H1 (cell line): ENCODE measurements around the gene NSD2. TPM values are rescaled to one million over a fixed set of nuclear protein-coding genes. Genes with fewer than 3 reads are reported as not detected.

Source experiments
- BACH1 ChIP-seq: IDR thresholded peaks from 2 replicates; pipeline ENCODE4 v1.6.1; 2012; ENCODE audit warnings: low read length, improper control_type of control experiment
- EP300 ChIP-seq, 2 experiments: IDR thresholded peaks; 1 replicate in 1 of 2; 2 replicates in 1 of 2; pipeline ENCODE4 v1.6.1; 2011 to 2012; ENCODE audit warnings: low read depth in 2 of 2, low read length in 2 of 2, mild to moderate bottlenecking in 2 of 2, borderline replicate concordance in 1 of 2, inconsistent platforms in 1 of 2, moderate library complexity in 1 of 2
- HDAC6 ChIP-seq: IDR thresholded peaks from one replicate; pipeline ENCODE4 v1.7.1; 2012; ENCODE audit warnings: low read depth, mild to moderate bottlenecking, inconsistent platforms, low read length, moderate library complexity
- PHF8 ChIP-seq: fragments of 200-600 bp; sonication (generic); conservative IDR thresholded peaks from 2 replicates; pipeline ENCODE4 v1.7.1; 2012; ENCODE audit warnings: low read depth, mild to moderate bottlenecking, inconsistent platforms, low read length, moderate library complexity
- SAP30 ChIP-seq: fragments of 300-600 bp; sonication (generic); IDR thresholded peaks from 2 replicates; pipeline ENCODE4 v1.7.1; 2012; ENCODE audit warnings: low read length, moderate library complexity, mild to moderate bottlenecking, inconsistent platforms; ENCODE audit not compliant: insufficient read depth, insufficient replicate concordance
- SIN3A ChIP-seq, 2 experiments: IDR thresholded peaks in 1 of 2; conservative IDR thresholded peaks in 1 of 2; 2 replicates each; pipeline ENCODE4 v1.6.1; 2011 to 2012; ENCODE audit warnings: low read length in 2 of 2, improper control_type of control experiment in 1 of 2, low read depth in 1 of 2, mild to moderate bottlenecking in 1 of 2
- TAF7 ChIP-seq: optimal IDR thresholded peaks from 2 replicates; pipeline ENCODE3; 2011; ENCODE audit warnings: low read depth, mild to moderate bottlenecking, inconsistent platforms, low read length, moderate library complexity, borderline replicate concordance
- polyA plus RNA-seq, 7 experiments: library from polyadenylated mRNA; depleted of rRNA in 3 of 7; stranded (reverse) in 5 of 7; unstranded in 2 of 7; fragments of >200 nt in 5 of 7; fragments of 200-250 nt in 2 of 7; gene quantifications; 1 replicate in 5 of 7; 2 replicates in 1 of 7; 4 replicates in 1 of 7; pipeline versions ENCODE4 v1.2.1 to v1.2.3, GENCODE V29; 2011 to 2013; ENCODE audit warnings: missing spikeins in 2 of 7, mixed read lengths in 2 of 7
- total RNA-seq: library from RNA; stranded (reverse); fragmentation: NEBNext Ultra II Directional; extraction: Animal tissue kit (Norgen Biotek cat#: 25700); gene quantifications from 2 replicates; pipeline ENCODE4 v1.2.1, GENCODE V29; 2021
- TF ChIP-seq, protein P1 (sequence below): IDR thresholded peaks from 2 replicates; pipeline ENCODE4 v1.6.1; 2011; ENCODE audit warnings: low read length, improper control_type of control experiment

Gene NSD2
- total and polyA plus RNA-seq, 2 of the 8 experiments (the other 6 are each of a cell fraction or from before 2014, with no cell fraction given): 26.7 to 129 TPM

GRCh38 chr4:1822568-1823544 is 48.3 kb upstream of the NSD2 start (continued):
- no peak for TF ChIP-seq TAF7
- TF ChIP-seq BACH1: no peak
- TF ChIP-seq HDAC6: no peak
- no peak for TF ChIP-seq PHF8
- no peak for TF ChIP-seq SAP30
- TF ChIP-seq SIN3A (conservative IDR thresholded peaks at IDR 0.05 in 1 of 2, IDR thresholded peaks at IDR 0.05 in 1 of 2; ENCODE audit: low read depth in 1 of 2, low read length in 2 of 2): no peak
- TF ChIP-seq, protein P1, sequence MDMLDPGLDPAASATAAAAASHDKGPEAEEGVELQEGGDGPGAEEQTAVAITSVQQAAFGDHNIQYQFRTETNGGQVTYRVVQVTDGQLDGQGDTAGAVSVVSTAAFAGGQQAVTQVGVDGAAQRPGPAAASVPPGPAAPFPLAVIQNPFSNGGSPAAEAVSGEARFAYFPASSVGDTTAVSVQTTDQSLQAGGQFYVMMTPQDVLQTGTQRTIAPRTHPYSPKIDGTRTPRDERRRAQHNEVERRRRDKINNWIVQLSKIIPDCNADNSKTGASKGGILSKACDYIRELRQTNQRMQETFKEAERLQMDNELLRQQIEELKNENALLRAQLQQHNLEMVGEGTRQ: no peak
- TF ChIP-seq EP300 (IDR thresholded peaks at IDR 0.05; ENCODE audit: borderline replicate concordance in 1 of 2, low read depth in 2 of 2, low read length in 2 of 2): no peak
